PFSK-1 (cell line): ENCODE results near the gene IMPG2.

Experiments
- FOXP2 ChIP-seq: optimal IDR thresholded peaks from 2 replicates; pipeline ENCODE3; 2011; ENCODE audit warnings: borderline replicate concordance, control low read depth, inconsistent platforms; ENCODE audit not compliant: insufficient read depth; ENCODE audit errors: extremely low read length, extremely low read depth
- POLR2AphosphoS5 ChIP-seq: IDR thresholded peaks from 2 replicates; pipeline ENCODE4 v1.6.1; 2012; ENCODE audit warnings: low read depth, mild to moderate bottlenecking, control low read depth, low read length, moderate library complexity
- SIN3A ChIP-seq: IDR thresholded peaks from 2 replicates; pipeline ENCODE4 v1.6.1; 2012; ENCODE audit warnings: mild to moderate bottlenecking, low read length, moderate library complexity, borderline replicate concordance; ENCODE audit not compliant: insufficient read depth
- TAF1 ChIP-seq: IDR thresholded peaks from 2 replicates; pipeline ENCODE4 v1.6.1; 2012; ENCODE audit warnings: low read length, control low read depth, borderline replicate concordance; ENCODE audit not compliant: insufficient read depth
- TF ChIP-seq, protein P1 (sequence below), 2 experiments: IDR thresholded peaks; 2 replicates each; pipeline versions ENCODE4 v1.6.1 to v1.8.0; 2011 to 2012; ENCODE audit warnings: low read depth in 2 of 2, low read length in 2 of 2, control low read depth in 1 of 2, inconsistent platforms in 1 of 2, mild to moderate bottlenecking in 1 of 2, moderate library complexity in 1 of 2; ENCODE audit not compliant: insufficient read depth in 1 of 2

IMPG2 gene

DNA sequence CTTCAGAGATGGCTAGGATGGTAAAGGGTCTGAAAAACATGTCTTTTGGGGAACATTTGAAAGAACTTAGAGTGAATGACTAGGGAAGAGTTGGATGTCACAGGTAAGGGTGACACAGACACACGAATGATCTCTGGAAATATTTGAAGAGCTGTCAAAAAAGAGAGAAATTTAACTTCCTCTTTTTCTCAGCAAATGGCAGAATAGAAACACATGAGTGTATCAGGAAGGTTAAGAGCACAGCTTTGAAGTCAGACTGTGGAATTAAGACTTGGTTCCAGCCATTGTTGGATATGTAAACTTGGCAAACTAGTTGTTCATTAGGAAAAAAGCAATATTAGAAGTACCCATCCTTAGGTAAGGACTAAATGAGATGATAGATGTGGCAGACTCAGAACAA is 117.7 kb downstream of the IMPG2 start:
- no peak for TF ChIP-seq POLR2AphosphoS5

DNA sequence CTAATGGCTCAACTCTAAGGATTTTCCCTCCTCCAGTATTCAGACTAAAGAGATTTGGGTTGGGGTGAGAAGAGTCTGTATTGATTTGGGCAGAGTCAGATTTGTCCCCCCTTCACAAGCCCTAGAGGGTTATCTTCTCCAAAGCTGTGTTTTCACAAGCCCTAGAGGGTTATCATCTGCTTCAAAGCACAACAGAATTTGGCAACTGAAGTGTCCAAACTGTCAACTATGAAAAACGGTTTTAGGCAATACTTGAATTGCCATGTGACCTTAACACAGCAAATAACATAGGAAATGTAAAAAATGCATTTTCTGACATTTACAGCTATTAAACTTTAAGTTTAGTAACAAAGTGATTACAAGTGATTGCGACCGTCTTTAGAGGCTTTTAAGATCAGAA is 119.9 kb downstream of the IMPG2 start:
- TF ChIP-seq FOXP2 (no peak), POLR2AphosphoS5 (no peak), TAF1 (no peak), SIN3A (no peak)
- TF ChIP-seq, protein P1, sequence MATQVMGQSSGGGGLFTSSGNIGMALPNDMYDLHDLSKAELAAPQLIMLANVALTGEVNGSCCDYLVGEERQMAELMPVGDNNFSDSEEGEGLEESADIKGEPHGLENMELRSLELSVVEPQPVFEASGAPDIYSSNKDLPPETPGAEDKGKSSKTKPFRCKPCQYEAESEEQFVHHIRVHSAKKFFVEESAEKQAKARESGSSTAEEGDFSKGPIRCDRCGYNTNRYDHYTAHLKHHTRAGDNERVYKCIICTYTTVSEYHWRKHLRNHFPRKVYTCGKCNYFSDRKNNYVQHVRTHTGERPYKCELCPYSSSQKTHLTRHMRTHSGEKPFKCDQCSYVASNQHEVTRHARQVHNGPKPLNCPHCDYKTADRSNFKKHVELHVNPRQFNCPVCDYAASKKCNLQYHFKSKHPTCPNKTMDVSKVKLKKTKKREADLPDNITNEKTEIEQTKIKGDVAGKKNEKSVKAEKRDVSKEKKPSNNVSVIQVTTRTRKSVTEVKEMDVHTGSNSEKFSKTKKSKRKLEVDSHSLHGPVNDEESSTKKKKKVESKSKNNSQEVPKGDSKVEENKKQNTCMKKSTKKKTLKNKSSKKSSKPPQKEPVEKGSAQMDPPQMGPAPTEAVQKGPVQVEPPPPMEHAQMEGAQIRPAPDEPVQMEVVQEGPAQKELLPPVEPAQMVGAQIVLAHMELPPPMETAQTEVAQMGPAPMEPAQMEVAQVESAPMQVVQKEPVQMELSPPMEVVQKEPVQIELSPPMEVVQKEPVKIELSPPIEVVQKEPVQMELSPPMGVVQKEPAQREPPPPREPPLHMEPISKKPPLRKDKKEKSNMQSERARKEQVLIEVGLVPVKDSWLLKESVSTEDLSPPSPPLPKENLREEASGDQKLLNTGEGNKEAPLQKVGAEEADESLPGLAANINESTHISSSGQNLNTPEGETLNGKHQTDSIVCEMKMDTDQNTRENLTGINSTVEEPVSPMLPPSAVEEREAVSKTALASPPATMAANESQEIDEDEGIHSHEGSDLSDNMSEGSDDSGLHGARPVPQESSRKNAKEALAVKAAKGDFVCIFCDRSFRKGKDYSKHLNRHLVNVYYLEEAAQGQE (IDR thresholded peaks at IDR 0.05; ENCODE audit: insufficient read depth in 1 of 2, low read depth in 2 of 2, low read length in 2 of 2) = no peak

DNA sequence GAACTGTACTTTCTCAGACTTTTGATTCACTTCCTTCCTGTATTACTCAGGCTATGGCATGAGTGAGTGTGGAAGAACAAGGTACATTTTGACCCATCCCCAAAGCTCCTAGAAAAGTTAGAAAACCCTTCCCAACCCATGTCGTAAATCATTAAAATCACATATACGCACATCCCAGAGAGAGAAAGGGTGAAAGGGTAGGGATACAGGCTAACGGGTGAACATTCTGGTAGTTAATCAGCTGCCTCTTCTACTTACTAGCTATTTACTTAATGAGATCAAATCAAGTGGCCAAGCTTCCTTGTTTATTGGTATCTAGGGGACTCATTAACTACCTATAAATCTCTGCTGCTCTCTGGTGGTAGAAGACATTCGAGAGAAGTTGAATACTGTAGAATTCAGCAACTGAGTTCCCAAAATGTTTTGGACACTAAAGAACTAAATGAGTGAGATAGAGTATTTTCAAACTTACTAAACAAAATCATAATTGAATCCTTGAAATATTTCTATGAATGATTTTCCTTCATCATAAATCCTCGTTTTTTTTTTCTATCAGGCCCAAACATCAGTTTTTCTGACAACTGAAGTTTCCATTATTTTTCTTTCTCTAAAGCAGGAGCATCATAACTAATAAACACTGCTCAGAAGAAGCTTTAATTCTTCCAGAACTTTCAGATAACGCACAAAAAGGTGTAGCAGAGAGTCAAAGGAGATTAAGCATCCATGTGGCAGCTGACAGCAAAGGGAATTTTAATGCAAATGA is 124.2 kb downstream of the IMPG2 start:
- TF ChIP-seq SIN3A (no peak), TAF1 (no peak), FOXP2 (no peak), POLR2AphosphoS5 (no peak)
- TF ChIP-seq, protein P1 (IDR thresholded peaks at IDR 0.05; ENCODE audit: insufficient read depth in 1 of 2, low read depth in 2 of 2, low read length in 2 of 2) = no peak

DNA sequence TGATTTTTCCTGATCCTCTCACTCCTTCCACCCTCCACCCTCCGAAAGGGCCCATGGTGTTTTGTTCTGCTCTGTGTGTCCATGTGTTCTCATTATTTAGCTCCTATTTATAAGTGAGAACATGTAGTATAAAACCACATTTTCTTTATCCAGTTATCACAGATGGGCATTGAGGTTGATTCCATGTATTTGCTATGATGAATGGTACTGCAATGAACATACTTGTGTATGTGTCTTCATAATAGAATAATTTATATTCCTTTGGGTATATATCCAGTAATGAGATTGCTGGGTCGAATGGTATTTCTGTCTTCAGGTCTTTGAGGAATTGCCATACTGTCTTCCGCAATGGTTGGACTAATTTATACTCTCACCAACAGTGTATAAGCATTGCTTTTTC is 126.0 kb downstream of the IMPG2 start:
- no peak for TF ChIP-seq TAF1
- no peak for TF ChIP-seq SIN3A
- no peak for TF ChIP-seq FOXP2
- TF ChIP-seq, protein P1 (IDR thresholded peaks at IDR 0.05; ENCODE audit: insufficient read depth in 1 of 2, low read depth in 2 of 2, low read length in 2 of 2) = no peak
- no peak for TF ChIP-seq POLR2AphosphoS5

DNA sequence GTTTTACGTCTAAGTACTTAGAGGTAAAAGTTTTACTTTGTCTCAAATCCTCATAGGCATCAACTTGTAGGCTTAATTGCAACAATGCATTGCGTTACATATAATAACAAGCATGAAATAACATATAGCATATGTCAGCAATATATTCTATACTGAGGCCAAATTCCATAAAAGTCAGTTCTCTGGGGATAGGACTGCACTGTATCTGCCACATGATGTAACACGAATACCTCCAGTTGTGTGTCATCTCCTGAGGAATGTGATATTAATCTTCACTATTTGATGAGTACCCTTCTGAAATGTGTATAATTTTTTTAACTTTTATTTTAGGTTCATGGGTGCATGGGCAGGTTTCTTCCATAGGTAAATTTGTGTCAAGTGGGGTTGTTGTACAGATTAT is 126.4 kb downstream of the IMPG2 start:
- TF ChIP-seq POLR2AphosphoS5 (no peak), SIN3A (no peak), FOXP2 (no peak), TAF1 (no peak)
- TF ChIP-seq, protein P1 (IDR thresholded peaks at IDR 0.05; ENCODE audit: insufficient read depth in 1 of 2, low read depth in 2 of 2, low read length in 2 of 2) = no peak
